CD4-positive, alpha-beta T cell (primary cell): ENCODE data around the gene DCLRE1C. TPM values are rescaled to one million over a fixed set of nuclear protein-coding genes. Genes with fewer than 3 reads are reported as not detected.
A peak's percentile ranks its signal among the peaks of the same experiment; 100 is the strongest.

Experiments used
- ATAC-seq: fragments of 200-7000 bp; cut with Tn5 transposase; one replicate; pipeline ENCODE4 v1.10.0; 2022; ENCODE audit warnings: mild to moderate bottlenecking; ENCODE audit not compliant: poor library complexity
- CTCF ChIA-PET: fragments of 350-600 bp; sonication (Branson Sonifier 250); formaldehyde crosslinking; loops from one replicate; lab custom pipeline; 2021; ENCODE audit warnings: antibody characterized with exemption, inconsistent platforms; lab: Charles Lee
- POLR2A ChIA-PET: fragments of 350-600 bp; sonication (Branson Sonifier 250); formaldehyde crosslinking; loops from one replicate; lab custom pipeline; 2021; ENCODE audit warnings: antibody characterized with exemption, inconsistent platforms; lab: Charles Lee
- DNase-seq, 14 experiments: peaks; one replicate each; pipeline ENCODE4 v3.0.0-alpha.2; 2013 to 2020; ENCODE audit warnings: mixed read lengths in 2 of 14
- H3K27ac ChIP-seq, 2 donors: one replicate each; pipeline versions ENCODE4 v1.5.1 to v1.7.0; 2013; ENCODE audit warnings: low read length in 2 of 2, low read depth in 1 of 2, mild to moderate bottlenecking in 1 of 2
- H3K27me3 ChIP-seq, 2 experiments: 1 replicate in 1 of 2; 2 replicates in 1 of 2; pipeline versions ENCODE4 v1.6.1 to v1.7.0; 2013; ENCODE audit warnings: low read length in 2 of 2, control low read depth in 1 of 2, mild to moderate bottlenecking in 1 of 2, moderate library complexity in 1 of 2; ENCODE audit not compliant: insufficient read depth in 2 of 2, control insufficient read depth in 1 of 2
- H3K36me3 ChIP-seq: one replicate; pipeline ENCODE4 v1.6.1; 2013; ENCODE audit warnings: low read length, control low read depth; ENCODE audit not compliant: insufficient read depth
- H3K4me1 ChIP-seq: one replicate; pipeline ENCODE4 v1.6.1; 2013; ENCODE audit warnings: low read length, control low read depth; ENCODE audit not compliant: insufficient read depth
- H3K4me3 ChIP-seq: one replicate; pipeline ENCODE4 v1.5.1; 2013; ENCODE audit warnings: mild to moderate bottlenecking, low read length, moderate library complexity
- H3K9me3 ChIP-seq, 2 experiments: 1 replicate in 1 of 2; 2 replicates in 1 of 2; pipeline versions ENCODE4 v1.6.1 to v1.7.0; 2013; ENCODE audit warnings: low read length in 2 of 2, mild to moderate bottlenecking in 2 of 2, control low read depth in 1 of 2, moderate library complexity in 1 of 2; ENCODE audit not compliant: control insufficient read depth in 1 of 2, insufficient read depth in 1 of 2
- H3K27ac Mint-ChIP-seq: one replicate; pipeline ENCODE4 v1.8.0; 2020; ENCODE audit warnings: mixed read lengths
- H3K27me3 Mint-ChIP-seq: one replicate; pipeline ENCODE4 v1.8.0; 2021; ENCODE audit warnings: mixed read lengths
- H3K36me3 Mint-ChIP-seq: one replicate; pipeline ENCODE4 v1.8.0; 2021; ENCODE audit warnings: low read depth, mixed read lengths
- H3K4me1 Mint-ChIP-seq: one replicate; pipeline ENCODE4 v1.8.0; 2021; ENCODE audit warnings: low read depth, mixed read lengths
- H3K4me3 Mint-ChIP-seq: one replicate; pipeline ENCODE4 v1.8.0; 2020; ENCODE audit warnings: mild to moderate bottlenecking, mixed read lengths
- H3K9me3 Mint-ChIP-seq: one replicate; pipeline ENCODE4 v1.8.0; 2020; ENCODE audit warnings: mixed read lengths
- CTCF ChIP-seq: fragments of 200-600 bp; IDR thresholded peaks from one replicate; pipeline ENCODE4 v1.8.0; 2022; ENCODE audit warnings: antibody characterized with exemption, mild to moderate bottlenecking
- intact Hi-C, 2 experiments: fragments of 100-400 bp; cut with DNase I in 1 of 2; cut with micrococcal nuclease in 1 of 2; formaldehyde crosslinking; loops; one replicate each; pipeline versions ENCODE4 v1.15.1 to v1.9.0; 2023 to 2025; cut with DNase I, micrococcal nuclease
- total RNA-seq, 174 experiments: library from RNA in 2 of 174; stranded (reverse) in 2 of 174; gene quantifications; one replicate each; pipeline ENCODE4 v1.2.3 and lab custom pipeline; 2021 to 2026

The DCLRE1C gene
- total RNA-seq, 2 experiments from 2014 or later: 11.0 to 15.4 TPM

DNA sequence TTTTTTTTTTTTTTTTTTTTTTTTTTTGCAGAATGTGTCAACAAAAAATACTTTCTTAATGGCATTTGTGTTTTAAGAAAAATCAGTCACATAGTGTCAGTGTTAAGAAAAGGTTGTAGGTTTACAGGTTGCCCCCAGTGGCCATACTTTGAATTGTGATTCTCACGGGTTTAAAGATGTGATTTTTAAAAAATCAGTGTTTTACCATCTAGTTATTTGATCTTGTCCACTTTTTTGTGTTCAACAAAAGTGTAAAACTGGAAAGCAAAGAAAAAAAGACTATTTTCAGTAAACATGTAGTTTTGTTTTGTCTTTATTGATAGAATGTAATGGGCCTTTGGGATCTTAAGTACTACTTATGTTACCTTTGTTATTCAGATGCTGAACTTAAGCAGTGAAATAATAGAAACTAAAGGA, 49.6 kb downstream of the DCLRE1C start:
- Histone ChIP-seq H3K36me3 (peaks cover 21% of the 10 kb centered on the region), H3K9me3 (peaks cover 0 to 5% of the 10 kb centered on the region in 2 experiments), H3K4me1 (no peaks in the 10 kb centered on the region), H3K27ac (no peak overlapping the region), H3K4me3 (no peak overlapping the region), H3K27me3 (no peaks in the 10 kb centered on the region)
- H3K4me3 Mint-ChIP-seq: no peak overlapping the region
- DNase-seq (peak in 6 of 14 experiments; percentile 5 to 58 (median 34)), ATAC-seq (peak; percentile 80)
- intact Hi-C loops: loop anchor here in 1 of 2 experiments (2.0 kb wide), 2 partner anchors 26 to 50 kb away; partner anchors contain the start of genes DCLRE1C and SUV39H2
- no peak overlapping the region for H3K27ac Mint-ChIP-seq
- H3K27me3 Mint-ChIP-seq: no peaks in the 10 kb centered on the region
- peaks cover 32% of the 10 kb centered on the region for H3K4me1 Mint-ChIP-seq
- ChIA-PET CTCF (interaction anchor here (0.6 to 0.9 kb wide), 3 partner anchors 67 to 1615 kb away, joined by 3 to 5 read pairs (median 4); no protein-coding TSS in a partner anchor), POLR2A (interaction anchor here (1.0 to 2.4 kb wide), 3 partner anchors 50 to 334 kb away, joined by 4 to 8 read pairs (median 5); partner anchors contain the start of genes CDNF, DCLRE1C, HSPA14 and MSANTD7)
- H3K9me3 Mint-ChIP-seq: peaks cover 2% of the 10 kb centered on the region
- peak; percentile 69 for TF ChIP-seq CTCF
- peaks cover 43% of the 10 kb centered on the region for H3K36me3 Mint-ChIP-seq

GRCh38 chr10:14891151-14891550, 62.7 kb downstream of the DCLRE1C start:
- Mint-ChIP-seq H3K4me3 (no peak overlapping the region), H3K4me1 (peaks cover 6% of the 10 kb centered on the region), H3K27me3 (no peaks in the 10 kb centered on the region), H3K36me3 (no peaks in the 10 kb centered on the region), H3K27ac (no peak overlapping the region), H3K9me3 (no peaks in the 10 kb centered on the region)
- DNase-seq (no peak), ATAC-seq (no peak)
- Histone ChIP-seq H3K4me1 (no peaks in the 10 kb centered on the region), H3K36me3 (no peaks in the 10 kb centered on the region), H3K9me3 (no peaks in the 10 kb centered on the region), H3K27ac (no peak overlapping the region), H3K4me3 (no peak overlapping the region), H3K27me3 (no peaks in the 10 kb centered on the region)
- intact Hi-C loops: loop anchor here in 1 of 2 experiments (5.0 kb wide), 1 partner anchor 76 kb away; no protein-coding TSS in a partner anchor
- ChIA-PET CTCF (interaction anchor here (1.0 kb wide), 1 partner anchor 8 kb away, joined by 3 read pairs; no protein-coding TSS in a partner anchor), POLR2A (no interaction called here)
- no peak for TF ChIP-seq CTCF

- intact Hi-C loops: loop anchor here (5.0 kb wide), 2 partner anchors 83 to 218 kb away; no protein-coding TSS in a partner anchor
- DNase-seq (peak in 3 of 14 experiments; percentile 28 to 49 (median 38)), ATAC-seq (peak; percentile 63)
- Mint-ChIP-seq H3K27ac (no peak overlapping the region), H3K4me3 (no peak overlapping the region), H3K9me3 (no peaks in the 10 kb centered on the region), H3K27me3 (no peaks in the 10 kb centered on the region), H3K36me3 (no peaks in the 10 kb centered on the region), H3K4me1 (peaks cover 6% of the 10 kb centered on the region)
- no peak overlapping the region for H3K4me3 ChIP-seq
- peak; percentile 33 for TF ChIP-seq CTCF
- POLR2A ChIA-PET: interaction anchor here (1.9 kb wide), 1 partner anchor 65 kb away, joined by 9 read pairs; the partner anchor contains the start of gene DCLRE1C
- no peaks in the 10 kb centered on the region for H3K9me3 ChIP-seq
- no peaks in the 10 kb centered on the region for H3K36me3 ChIP-seq
- no peaks in the 10 kb centered on the region for H3K27me3 ChIP-seq
- H3K27ac ChIP-seq: no peak overlapping the region
- CTCF ChIA-PET: interaction anchor here (0.9 to 1.9 kb wide), 4 partner anchors 10 to 16 kb away, joined by 3 to 9 read pairs (median 3); partner anchors contain the start of gene SUV39H2
- no peaks in the 10 kb centered on the region for H3K4me1 ChIP-seq
These were observed 64.6 kb downstream of the DCLRE1C start for GRCh38 chr10:14889318-14889717.
